Fibroblast of skin of scalp (primary cell): ENCODE data around the gene CASQ2. TPM values are rescaled to one million over a fixed set of nuclear protein-coding genes. Genes with fewer than 3 reads are reported as not detected.
A peak's percentile ranks its signal among the peaks of the same experiment; 100 is the strongest.

Experiments
- DNase-seq: peaks from one replicate; pipeline ENCODE4 v3.0.0-alpha.2; 2013
- polyA plus RNA-seq, 2 experiments: library from polyadenylated mRNA; unstranded; fragments of 120-200 nt; gene quantifications; one replicate each; pipeline ENCODE4 v1.2.1, GENCODE V29; 2013; ENCODE audit not compliant: insufficient read length in 2 of 2

Gene CASQ2
- polyA plus RNA-seq (2013, experiment 1 of 2; ENCODE audit: insufficient read length), result 2.3 TPM
- 7.2 TPM for polyA plus RNA-seq (2013, experiment 2 of 2; ENCODE audit: insufficient read length)

GRCh38 chr1:115768549-115768948, at the start of gene CASQ2:
CASQ2 (minus strand) TSS chr1:115768714; CDS start chr1:115768541, 173 bp downstream.
- no peak for DNase-seq

GRCh38 chr1:115815694-115816093, 47.2 kb upstream of the CASQ2 start:
- no peak for DNase-seq

- DNase-seq, result no peak
Measured at GRCh38 chr1:115814685-115815398, 46.3 kb upstream of the CASQ2 start.

GRCh38 chr1:115813727-115814126, 45.2 kb upstream of the CASQ2 start:
- no peak for DNase-seq

GRCh38 chr1:115811140-115811828, 42.8 kb upstream of the CASQ2 start:
- no peak for DNase-seq

- no peak for DNase-seq
Measured at GRCh38 chr1:115810609-115811008, 42.1 kb upstream of the CASQ2 start.

GRCh38 chr1:115809847-115810246, 41.3 kb upstream of the CASQ2 start:
- DNase-seq, result no peak

GRCh38 chr1:115809076-115809475, 40.6 kb upstream of the CASQ2 start:
- DNase-seq, result no peak

- DNase-seq, result peak; percentile 76
Measured at GRCh38 chr1:115807723-115808122, 39.2 kb upstream of the CASQ2 start.

- no peak for DNase-seq
Measured at GRCh38 chr1:115805597-115805996, 37.1 kb upstream of the CASQ2 start.

- no peak for DNase-seq
Measured at GRCh38 chr1:115802416-115802815, 33.9 kb upstream of the CASQ2 start.

GRCh38 chr1:115797486-115797885, 29.0 kb upstream of the CASQ2 start:
- no peak for DNase-seq

GRCh38 chr1:115796897-115797296, 28.4 kb upstream of the CASQ2 start:
- DNase-seq, result no peak

- no peak for DNase-seq
Measured at GRCh38 chr1:115796036-115796435, 27.5 kb upstream of the CASQ2 start.

GRCh38 chr1:115794976-115795639, 26.6 kb upstream of the CASQ2 start:
- no peak for DNase-seq

GRCh38 chr1:115793162-115793561, 24.6 kb upstream of the CASQ2 start:
- DNase-seq, result no peak

- DNase-seq, result no peak
Measured at GRCh38 chr1:115791816-115792215, 23.3 kb upstream of the CASQ2 start.

GRCh38 chr1:115790846-115791245, 22.3 kb upstream of the CASQ2 start:
- DNase-seq, result no peak

- no peak for DNase-seq
Measured at GRCh38 chr1:115790356-115790755, 21.8 kb upstream of the CASQ2 start.

- no peak for DNase-seq
Measured at GRCh38 chr1:115783311-115783710, 14.8 kb upstream of the CASQ2 start.

GRCh38 chr1:115782571-115783281, 14.2 kb upstream of the CASQ2 start:
- DNase-seq, result peak; percentile 90

- DNase-seq, result no peak
Measured at GRCh38 chr1:115781851-115782250, 13.3 kb upstream of the CASQ2 start.

GRCh38 chr1:115781343-115781742, 12.8 kb upstream of the CASQ2 start:
- peak; percentile 58 for DNase-seq
